Left ventricle myocardium superior (tissue), 1 donor: Measurements from ENCODE around the gene HIGD2A. TPM values are rescaled to one million over a fixed set of nuclear protein-coding genes. Genes with fewer than 3 reads are reported as not detected.

Experiments
- ATAC-seq: fragments of 200-7000 bp; cut with Tn5 transposase; one replicate; pipeline ENCODE4 v1.9.1; 2020; ENCODE audit warnings: mild to moderate bottlenecking, moderate library complexity
- DNase-seq: peaks from one replicate; pipeline ENCODE4 v3.0.0-alpha.2; 2020
- intact Hi-C: fragments of 100-400 bp; cut with micrococcal nuclease; formaldehyde crosslinking; loops from one replicate; pipeline ENCODE4 v1.11.0; 2022
- long read RNA-seq: library from polyadenylated mRNA; unstranded; transcript quantifications from one replicate; pipeline ENCODE4 v2.0.0, GENCODE V29; 2021
- total RNA-seq: library from RNA; stranded (reverse); fragmentation: NEBNext Ultra II Directional; extraction: Animal tissue kit (Norgen Biotek cat#: 25700); gene quantifications from one replicate; pipeline ENCODE4 v1.2.1, GENCODE V29; 2021
- donor health status: DM: no; HTN: yes; CAD: no; lungs with severe emphysema.

Gene HIGD2A
- 222 TPM for total RNA-seq
- long read RNA-seq, transcript HIGD2A-201 (2 exons, 668 nt) = major isoform, 134 of 134 reads
- long read RNA-seq, partial matches to known transcripts = 0 of 134 reads
- long read RNA-seq, other reads (novel, unspliced or antisense) = 0 of 134 reads

- DNase-seq (peak; percentile 99), ATAC-seq (peak; percentile 95)
- intact Hi-C loops = no loop called here
These were observed at the start of gene HIGD2A, which contains the start of gene NOP16 for GRCh38 chr5:176388444-176389134. Gene HIGD2A (plus strand): TSS chr5:176388751. CDS start chr5:176388820, 69 bp downstream. Gene NOP16 (minus strand): TSS chr5:176388598. CDS start chr5:176388539, 59 bp downstream.

GRCh38 chr5:176339304-176339703 is 49.2 kb upstream of the HIGD2A start:
- no peak for ATAC-seq
- intact Hi-C loops = no loop called here
- no peak for DNase-seq

GRCh38 chr5:176341325-176342157 is 47.0 kb upstream of the HIGD2A start:
- DNase-seq (no peak), ATAC-seq (no peak)
- intact Hi-C loops = no loop called here

GRCh38 chr5:176342158-176342483 is 46.4 kb upstream of the HIGD2A start:
- DNase-seq (no peak), ATAC-seq (no peak)
- intact Hi-C loops = no loop called here

- intact Hi-C loops = no loop called here
- ATAC-seq (no peak), DNase-seq (no peak)
These were observed 45.6 kb upstream of the HIGD2A start for GRCh38 chr5:176342766-176343458.

GRCh38 chr5:176350416-176350815 is 38.1 kb upstream of the HIGD2A start:
- intact Hi-C loops = no loop called here
- no peak for DNase-seq
- ATAC-seq = no peak

GRCh38 chr5:176352116-176352878 is 36.3 kb upstream of the HIGD2A start:
- ATAC-seq (no peak), DNase-seq (no peak)
- intact Hi-C loops = no loop called here

- intact Hi-C loops = no loop called here
- DNase-seq (no peak), ATAC-seq (no peak)
These were observed 35.0 kb upstream of the HIGD2A start for GRCh38 chr5:176353533-176353932.

- ATAC-seq = no peak
- intact Hi-C loops = no loop called here
- DNase-seq = no peak
These were observed 33.0 kb upstream of the HIGD2A start for GRCh38 chr5:176355400-176356178.

GRCh38 chr5:176356179-176356566 is 32.4 kb upstream of the HIGD2A start:
- DNase-seq = no peak
- ATAC-seq = no peak
- intact Hi-C loops = no loop called here

GRCh38 chr5:176359658-176360057 is 28.9 kb upstream of the HIGD2A start:
- ATAC-seq (no peak), DNase-seq (no peak)
- intact Hi-C loops = no loop called here

- peak; percentile 3 for ATAC-seq
- DNase-seq = no peak
- intact Hi-C loops = no loop called here
These were observed 27.6 kb upstream of the HIGD2A start for GRCh38 chr5:176360894-176361436.

GRCh38 chr5:176361437-176362232 is 26.9 kb upstream of the HIGD2A start, which contains the start of gene KIAA1191:
Gene KIAA1191 (minus strand): TSS chr5:176361764. CDS start chr5:176359508, 2,256 bp downstream.
- ATAC-seq (peak; percentile 94), DNase-seq (peak; percentile 98)
- intact Hi-C loops = no loop called here

GRCh38 chr5:176362233-176362490 is 26.4 kb upstream of the HIGD2A start:
- intact Hi-C loops = no loop called here

GRCh38 chr5:176364765-176365350 is 23.7 kb upstream of the HIGD2A start:
- DNase-seq (no peak), ATAC-seq (no peak)
- intact Hi-C loops = no loop called here

More at GRCh38 chr5:176362233-176362490, 26.4 kb upstream of the HIGD2A start:
- DNase-seq (no peak), ATAC-seq (no peak)

GRCh38 chr5:176365351-176366231 is 23.0 kb upstream of the HIGD2A start, which contains the start of gene ARL10:
Gene ARL10 (plus strand): TSS chr5:176365487. CDS start chr5:176365564, 77 bp downstream.
- peak; percentile 77 for DNase-seq

More at GRCh38 chr5:176365351-176366231, 23.0 kb upstream of the HIGD2A start, which contains the start of gene ARL10:
- intact Hi-C loops = no loop called here
- peak; percentile 58 for ATAC-seq
